Tibial nerve (tissue), 4 donors: Measurements from ENCODE around the gene CCDC102B. TPM values are rescaled to one million over a fixed set of nuclear protein-coding genes. Genes with fewer than 3 reads are reported as not detected.

Experiments
- DNase-seq, 2 donors: peaks; one replicate each; pipeline ENCODE4 v3.0.0-alpha.2; 2019; ENCODE audit warnings: low spot score in 2 of 2
- H3K27ac ChIP-seq, 4 donors: fragments of 200-600 bp; sonication (generic) in 3 of 4; one replicate each; pipeline ENCODE4 v1.5.1; 2017 to 2019; ENCODE audit warnings: mild to moderate bottlenecking in 1 of 4
- H3K27me3 ChIP-seq, 2 donors: fragments of 200-600 bp; sonication (generic) in 1 of 2; one replicate each; pipeline versions ENCODE4 v1.5.1 to v1.6.0; 2017 to 2019
- H3K36me3 ChIP-seq, 3 donors: fragments of 200-600 bp; sonication (generic); one replicate each; pipeline ENCODE4 v1.5.1; 2018 to 2019
- H3K4me1 ChIP-seq, 4 donors: fragments of 200-600 bp; sonication (generic) in 3 of 4; one replicate each; pipeline ENCODE4 v1.5.1; 2017 to 2019
- H3K4me3 ChIP-seq, 4 donors: fragments of 200-600 bp; sonication (generic) in 3 of 4; one replicate each; pipeline ENCODE4 v1.5.1; 2017 to 2019; ENCODE audit warnings: mild to moderate bottlenecking in 1 of 4, moderate library complexity in 1 of 4
- H3K9me3 ChIP-seq, 4 donors: fragments of 200-600 bp; sonication (generic) in 3 of 4; one replicate each; pipeline ENCODE4 v1.5.1; 2017 to 2019
- EP300 ChIP-seq, 2 donors: sonication (generic); formaldehyde crosslinking; IDR thresholded peaks; one replicate each; pipeline ENCODE4 v1.6.1; 2017; ENCODE audit warnings: antibody characterized with exemption in 2 of 2, mild to moderate bottlenecking in 1 of 2
- POLR2A ChIP-seq, 2 donors: fragments of 450-650 bp; IDR thresholded peaks; one replicate each; pipeline ENCODE4 v1.6.1; 2017; ENCODE audit warnings: antibody characterized with exemption in 2 of 2, mild to moderate bottlenecking in 2 of 2, moderate library complexity in 2 of 2
- WGBS, 2 donors: methylation state at CpG; one replicate each; pipeline ENCODE4 v1.1.5; 2018; 5-methylcytosine and 5-hydroxymethylcytosine counted together
- total RNA-seq, 4 donors: library from RNA; depleted of rRNA; stranded (reverse); fragments of >200 nt; gene quantifications; one replicate each; pipeline ENCODE4 v1.1.0, GENCODE V29; 2016
- TF ChIP-seq, protein P1 (sequence below), 5 experiments: fragments of 200-600 bp in 3 of 5; fragments of 450-650 bp in 2 of 5; sonication (generic) in 3 of 5; IDR thresholded peaks; one replicate each; pipeline ENCODE4 v1.5.1; 2016 to 2019; ENCODE audit warnings: antibody characterized with exemption in 5 of 5, mild to moderate bottlenecking in 3 of 5, moderate library complexity in 2 of 5

The CCDC102B gene
- total RNA-seq, 4 donors from 2014 or later: 5.7 to 27.5 (median 15.3) TPM

DNA sequence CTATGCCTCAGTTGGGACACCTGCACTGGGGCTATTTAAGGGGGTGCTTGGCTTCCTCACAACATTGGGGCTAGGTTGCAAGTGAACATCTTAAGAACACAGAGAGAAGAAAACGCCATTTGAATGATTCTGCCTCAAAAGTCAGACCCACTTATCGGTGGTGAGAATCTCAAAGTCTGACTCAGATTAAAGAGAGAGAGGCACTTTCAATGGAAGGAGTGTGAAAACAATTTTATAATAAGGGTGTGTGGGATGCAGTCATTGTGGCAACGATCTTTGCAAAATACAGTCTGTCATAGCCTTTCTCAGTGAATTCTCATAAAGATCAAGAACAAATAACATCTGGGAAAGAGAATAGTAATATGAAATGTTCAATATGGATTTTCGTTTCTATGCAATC lies 41.8 kb downstream of the CCDC102B start:
- Histone ChIP-seq H3K4me3 (no peak overlapping the region), H3K4me1 (peaks cover 0 to 10% (median 0%) of the 10 kb centered on the region in 4 donors), H3K27me3 (no peaks in the 10 kb centered on the region), H3K27ac (no peak overlapping the region), H3K36me3 (no peaks in the 10 kb centered on the region), H3K9me3 (no peaks in the 10 kb centered on the region)
- DNase-seq: no peak
- TF ChIP-seq POLR2A (IDR thresholded peaks at IDR 0.05): no peak
- no peak for TF ChIP-seq EP300 (IDR thresholded peaks at IDR 0.05)
- TF ChIP-seq, protein P1, sequence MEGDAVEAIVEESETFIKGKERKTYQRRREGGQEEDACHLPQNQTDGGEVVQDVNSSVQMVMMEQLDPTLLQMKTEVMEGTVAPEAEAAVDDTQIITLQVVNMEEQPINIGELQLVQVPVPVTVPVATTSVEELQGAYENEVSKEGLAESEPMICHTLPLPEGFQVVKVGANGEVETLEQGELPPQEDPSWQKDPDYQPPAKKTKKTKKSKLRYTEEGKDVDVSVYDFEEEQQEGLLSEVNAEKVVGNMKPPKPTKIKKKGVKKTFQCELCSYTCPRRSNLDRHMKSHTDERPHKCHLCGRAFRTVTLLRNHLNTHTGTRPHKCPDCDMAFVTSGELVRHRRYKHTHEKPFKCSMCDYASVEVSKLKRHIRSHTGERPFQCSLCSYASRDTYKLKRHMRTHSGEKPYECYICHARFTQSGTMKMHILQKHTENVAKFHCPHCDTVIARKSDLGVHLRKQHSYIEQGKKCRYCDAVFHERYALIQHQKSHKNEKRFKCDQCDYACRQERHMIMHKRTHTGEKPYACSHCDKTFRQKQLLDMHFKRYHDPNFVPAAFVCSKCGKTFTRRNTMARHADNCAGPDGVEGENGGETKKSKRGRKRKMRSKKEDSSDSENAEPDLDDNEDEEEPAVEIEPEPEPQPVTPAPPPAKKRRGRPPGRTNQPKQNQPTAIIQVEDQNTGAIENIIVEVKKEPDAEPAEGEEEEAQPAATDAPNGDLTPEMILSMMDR (IDR thresholded peaks at IDR 0.05): no peak
- 70 to 73% methylated on average over 4 of the region's 4 CpGs for WGBS, 2 donors

DNA sequence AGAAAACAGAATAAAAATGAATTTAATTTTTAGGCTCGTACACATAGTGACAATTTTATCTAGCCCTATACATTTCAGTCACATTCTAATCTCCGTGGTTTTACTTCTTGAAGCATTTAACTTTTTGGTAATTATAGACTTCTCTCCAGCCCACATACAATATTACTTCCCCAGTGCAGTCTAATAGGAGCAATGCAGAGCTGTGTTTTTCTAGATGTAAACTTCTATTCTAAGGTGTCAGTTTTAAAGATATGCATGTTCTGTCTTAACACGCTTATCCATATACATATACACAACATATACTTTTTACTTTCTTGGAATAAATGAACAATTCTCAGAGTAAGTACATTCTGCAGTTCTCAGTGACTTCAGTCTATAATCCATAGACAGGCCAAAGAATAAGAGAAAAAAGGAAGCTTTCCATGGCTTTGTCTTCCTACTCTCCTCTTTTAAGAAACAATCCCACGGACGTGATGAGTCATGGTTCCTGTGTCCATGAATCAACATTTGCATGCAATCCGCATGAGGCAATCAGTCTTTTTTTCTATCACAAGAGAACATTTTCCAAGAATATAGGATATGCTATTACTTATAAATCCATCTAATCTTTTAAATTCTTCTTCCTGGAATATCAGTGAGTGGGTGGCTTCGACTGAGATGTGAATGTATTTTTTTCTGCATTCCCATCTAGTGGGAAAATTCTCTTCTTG lies 42.8 kb downstream of the CCDC102B start:
- Histone ChIP-seq H3K4me1 (peaks cover 0 to 10% (median 0%) of the 10 kb centered on the region in 4 donors), H3K27ac (no peak overlapping the region), H3K36me3 (no peaks in the 10 kb centered on the region), H3K9me3 (no peaks in the 10 kb centered on the region), H3K27me3 (no peaks in the 10 kb centered on the region), H3K4me3 (no peak overlapping the region)
- TF ChIP-seq, protein P1 (IDR thresholded peaks at IDR 0.05): no peak
- TF ChIP-seq EP300 (IDR thresholded peaks at IDR 0.05): peak in 1 of 2 donors; percentile 50
- no peak for TF ChIP-seq POLR2A (IDR thresholded peaks at IDR 0.05)
- WGBS, 2 donors: 44 to 49% methylated on average over 7 of the region's 7 CpGs
- DNase-seq: peak in 1 of 2 donors; percentile 40

DNA sequence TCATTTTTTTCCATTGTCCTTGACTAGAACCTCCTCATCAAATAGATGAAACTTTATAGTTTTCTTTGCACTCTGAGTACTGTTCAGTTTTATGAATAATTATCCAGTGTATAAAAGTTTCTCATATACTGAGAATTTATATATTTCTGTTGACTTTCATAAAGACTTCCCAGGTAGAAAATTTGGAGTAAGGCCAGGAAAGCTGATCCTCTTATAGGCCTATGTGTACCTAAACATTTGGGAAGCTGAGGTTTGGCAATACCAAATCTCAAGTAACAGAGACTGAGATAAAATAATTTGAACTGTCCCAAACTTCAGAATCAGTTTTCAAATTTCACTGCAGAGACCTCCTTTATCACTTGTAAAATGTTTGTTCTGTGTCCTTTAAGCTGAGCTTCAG lies 43.4 kb downstream of the CCDC102B start:
- Histone ChIP-seq H3K27ac (no peak overlapping the region), H3K9me3 (no peaks in the 10 kb centered on the region), H3K36me3 (no peaks in the 10 kb centered on the region), H3K4me1 (peaks cover 0 to 10% (median 0%) of the 10 kb centered on the region in 4 donors), H3K27me3 (no peaks in the 10 kb centered on the region), H3K4me3 (no peak overlapping the region)
- TF ChIP-seq, protein P1 (IDR thresholded peaks at IDR 0.05): no peak
- TF ChIP-seq POLR2A (IDR thresholded peaks at IDR 0.05) (no peak), EP300 (IDR thresholded peaks at IDR 0.05) (no peak)
- DNase-seq: no peak

DNA sequence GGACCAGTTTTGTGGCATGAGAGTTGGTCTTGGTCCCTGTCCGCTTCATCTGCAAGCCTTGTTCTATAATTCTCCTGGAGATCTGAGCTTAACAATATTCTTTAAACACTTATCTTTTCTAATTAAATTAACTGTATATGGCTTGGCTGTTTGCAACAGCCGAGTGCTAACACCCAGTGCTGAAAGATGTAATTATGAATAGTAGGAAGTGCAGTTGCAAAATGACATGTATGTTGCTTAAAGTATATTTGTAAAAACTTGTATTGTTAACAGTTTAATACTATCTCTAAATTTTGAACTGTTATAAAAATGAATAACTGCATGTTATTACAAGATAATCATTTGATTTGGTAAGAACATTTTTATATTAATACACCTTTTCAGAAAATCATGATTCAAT lies 45.1 kb downstream of the CCDC102B start:
- TF ChIP-seq POLR2A (IDR thresholded peaks at IDR 0.05): no peak
- TF ChIP-seq EP300 (IDR thresholded peaks at IDR 0.05): no peak
- TF ChIP-seq, protein P1 (IDR thresholded peaks at IDR 0.05): no peak
- peaks cover 0 to 6% (median 0%) of the 10 kb centered on the region in 4 donors for H3K4me1 ChIP-seq
- H3K36me3 ChIP-seq: no peaks in the 10 kb centered on the region
- H3K27me3 ChIP-seq: no peaks in the 10 kb centered on the region
- H3K9me3 ChIP-seq: no peaks in the 10 kb centered on the region
- H3K4me3 ChIP-seq: no peak overlapping the region
- WGBS, 2 donors: 85 to 93% methylated on average over 2 of the region's 2 CpGs
- no peak overlapping the region for H3K27ac ChIP-seq
- no peak for DNase-seq

DNA sequence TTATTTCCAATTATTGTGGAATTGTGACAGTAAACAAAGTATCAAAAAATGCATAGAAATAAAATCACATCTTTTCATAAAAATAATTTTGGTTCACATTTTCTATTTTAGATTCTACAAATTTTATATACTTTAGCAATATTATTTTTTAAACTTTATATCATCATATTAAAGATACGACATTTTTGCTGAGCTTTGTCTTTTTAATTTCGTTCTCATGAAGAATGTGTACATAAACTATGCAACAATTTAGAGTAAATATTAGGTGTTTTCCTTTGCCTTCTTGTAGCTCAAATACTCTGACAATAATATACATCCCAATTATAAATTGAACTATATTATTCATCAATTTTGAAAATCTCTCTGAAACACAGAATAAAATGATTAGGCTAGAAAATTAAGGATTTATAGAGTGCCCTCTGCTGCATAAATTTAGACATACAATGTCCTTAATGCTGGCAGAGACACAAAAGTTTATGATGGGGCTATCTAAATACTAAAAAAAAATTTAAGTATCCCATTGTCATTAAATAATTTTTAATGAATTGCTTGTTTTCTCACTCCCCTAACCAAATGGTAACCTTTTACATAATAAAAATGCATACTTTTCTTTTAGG lies 45.7 kb downstream of the CCDC102B start:
- Histone ChIP-seq H3K4me3 (no peak overlapping the region), H3K27ac (no peak overlapping the region), H3K4me1 (peaks cover 0 to 6% (median 0%) of the 10 kb centered on the region in 4 donors), H3K27me3 (no peaks in the 10 kb centered on the region), H3K36me3 (no peaks in the 10 kb centered on the region), H3K9me3 (no peaks in the 10 kb centered on the region)
- DNase-seq: no peak
- WGBS, 2 donors: 69 to 94% methylated on average over 2 of the region's 2 CpGs
- TF ChIP-seq POLR2A (IDR thresholded peaks at IDR 0.05): no peak
- TF ChIP-seq EP300 (IDR thresholded peaks at IDR 0.05): no peak
- TF ChIP-seq, protein P1 (IDR thresholded peaks at IDR 0.05): no peak
